ENCODE results near the gene TLCD2.

DNA sequence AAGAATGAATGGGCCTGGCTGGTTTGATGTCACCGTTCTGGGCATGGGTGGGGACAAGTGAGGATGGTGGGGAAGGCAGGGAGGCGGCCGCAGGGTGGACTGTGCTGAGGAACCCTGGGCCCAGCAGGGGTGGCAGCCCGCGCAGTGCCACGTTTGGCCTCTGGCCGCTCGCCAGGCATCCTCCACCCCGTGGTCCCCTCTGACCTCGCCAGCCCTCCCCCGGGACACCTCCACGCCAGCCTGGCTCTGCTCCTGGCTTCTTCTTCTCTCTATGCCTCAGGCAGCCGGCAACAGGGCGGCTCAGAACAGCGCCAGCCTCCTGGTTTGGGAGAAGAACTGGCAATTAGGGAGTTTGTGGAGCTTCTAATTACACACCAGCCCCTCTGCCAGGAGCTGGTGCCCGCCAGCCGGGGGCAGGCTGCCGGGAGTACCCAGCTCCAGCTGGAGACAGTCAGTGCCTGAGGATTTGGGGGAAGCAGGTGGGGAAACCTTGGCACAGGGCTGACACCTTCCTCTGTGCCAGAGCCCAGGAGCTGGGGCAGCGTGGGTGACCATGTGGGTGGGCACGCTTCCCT, 45.2 kb upstream of the TLCD2 start:
- TF ChIP-seq POLR2A (IDR thresholded peaks at IDR 0.05) = no peak
- TF ChIP-seq, protein P1, sequence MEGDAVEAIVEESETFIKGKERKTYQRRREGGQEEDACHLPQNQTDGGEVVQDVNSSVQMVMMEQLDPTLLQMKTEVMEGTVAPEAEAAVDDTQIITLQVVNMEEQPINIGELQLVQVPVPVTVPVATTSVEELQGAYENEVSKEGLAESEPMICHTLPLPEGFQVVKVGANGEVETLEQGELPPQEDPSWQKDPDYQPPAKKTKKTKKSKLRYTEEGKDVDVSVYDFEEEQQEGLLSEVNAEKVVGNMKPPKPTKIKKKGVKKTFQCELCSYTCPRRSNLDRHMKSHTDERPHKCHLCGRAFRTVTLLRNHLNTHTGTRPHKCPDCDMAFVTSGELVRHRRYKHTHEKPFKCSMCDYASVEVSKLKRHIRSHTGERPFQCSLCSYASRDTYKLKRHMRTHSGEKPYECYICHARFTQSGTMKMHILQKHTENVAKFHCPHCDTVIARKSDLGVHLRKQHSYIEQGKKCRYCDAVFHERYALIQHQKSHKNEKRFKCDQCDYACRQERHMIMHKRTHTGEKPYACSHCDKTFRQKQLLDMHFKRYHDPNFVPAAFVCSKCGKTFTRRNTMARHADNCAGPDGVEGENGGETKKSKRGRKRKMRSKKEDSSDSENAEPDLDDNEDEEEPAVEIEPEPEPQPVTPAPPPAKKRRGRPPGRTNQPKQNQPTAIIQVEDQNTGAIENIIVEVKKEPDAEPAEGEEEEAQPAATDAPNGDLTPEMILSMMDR (IDR thresholded peaks at IDR 0.05) = no peak

Measured in heart left ventricle (tissue), 13 donors.